Mucosa of descending colon (tissue), 3 donors: ENCODE results near the gene PDSS2. TPM values are rescaled to one million over a fixed set of nuclear protein-coding genes. Genes with fewer than 3 reads are reported as not detected.
"Not testable (repeated sequence)": the region's sequence is repeated elsewhere in the genome, so short reads cannot be mapped to it uniquely, and the experiment has no call there.

Source experiments
- ATAC-seq: fragments of 200-7000 bp; cut with Tn5 transposase; one replicate; pipeline ENCODE4 v1.9.1; 2020; ENCODE audit warnings: mild to moderate bottlenecking, moderate library complexity
- DNase-seq, 3 donors: peaks; one replicate each; pipeline ENCODE4 v3.0.0-alpha.2; 2020
- H3K36me3 ChIP-seq: fragments of 200-600 bp; one replicate; pipeline ENCODE4 v1.8.0; 2021; ENCODE audit warnings: low read depth, mild to moderate bottlenecking
- H3K4me1 ChIP-seq: fragments of 200-600 bp; one replicate; pipeline ENCODE4 v1.8.0; 2021; ENCODE audit warnings: low read depth, mild to moderate bottlenecking
- H3K4me3 ChIP-seq: fragments of 200-600 bp; one replicate; pipeline ENCODE4 v1.8.0; 2021; ENCODE audit warnings: mild to moderate bottlenecking
- H3K9me3 ChIP-seq: fragments of 200-600 bp; one replicate; pipeline ENCODE4 v1.8.0; 2021; ENCODE audit warnings: mild to moderate bottlenecking
- CTCF ChIP-seq: fragments of 200-600 bp; IDR thresholded peaks from one replicate; pipeline ENCODE4 v1.8.0; 2022; ENCODE audit warnings: antibody characterized with exemption, mild to moderate bottlenecking
- intact Hi-C, 2 donors: fragments of 100-400 bp; cut with DNase I in 1 of 2; cut with micrococcal nuclease in 1 of 2; formaldehyde crosslinking; loops; one replicate each; pipeline versions ENCODE4 v1.11.0 to v1.11.1; 2022; cut with DNase I, micrococcal nuclease
- total RNA-seq, 3 donors: library from RNA; stranded (reverse); fragmentation: NEBNext Ultra II Directional in 2 of 3; extraction: Animal tissue kit (Norgen Biotek cat#: 25700) in 2 of 3; gene quantifications; one replicate each; pipeline versions ENCODE4 v1.2.1 to v1.2.4, GENCODE V29; 2021 to 2023
- donor health status: DM: no; HTN: no; CAD: no; lungs with moderate emphysema.
- donor health status: DM: no; HTN: no; CAD: no.
- donor health status: DM: no; HTN: yes; CAD: no.

PDSS2 gene
- total RNA-seq, 3 donors from 2014 or later = 16.2 to 26.3 (median 25.6) TPM

- Histone ChIP-seq H3K4me3 (no peak overlapping the region), H3K4me1 (no peaks in the 10 kb centered on the region), H3K9me3 (no peaks in the 10 kb centered on the region), H3K36me3 (no peaks in the 10 kb centered on the region)
- intact Hi-C loops = no loop called here
- ATAC-seq (no peak), DNase-seq (no peak)
- TF ChIP-seq CTCF = no peak
Measured at GRCh38 chr6:107284805-107285204, 174.6 kb downstream of the PDSS2 start.

GRCh38 chr6:107280791-107281190, 178.6 kb downstream of the PDSS2 start:
- H3K9me3 ChIP-seq = no peaks in the 10 kb centered on the region
- no peak for TF ChIP-seq CTCF
- ATAC-seq (no peak), DNase-seq (no peak)
- no peaks in the 10 kb centered on the region for H3K36me3 ChIP-seq
- intact Hi-C loops = no loop called here
- H3K4me3 ChIP-seq = no peak overlapping the region
- no peaks in the 10 kb centered on the region for H3K4me1 ChIP-seq

GRCh38 chr6:107280001-107280400, 179.4 kb downstream of the PDSS2 start:
- H3K4me3 ChIP-seq, intact Hi-C loops, H3K4me1 ChIP-seq, H3K9me3 ChIP-seq, DNase-seq, H3K36me3 ChIP-seq, ATAC-seq: not testable (repeated sequence)

GRCh38 chr6:107275330-107275865, 184.0 kb downstream of the PDSS2 start:
- DNase-seq (no peak), ATAC-seq (peak; percentile 18)
- intact Hi-C loops = no loop called here
- Histone ChIP-seq H3K4me3 (no peak overlapping the region), H3K4me1 (peaks cover 9% of the 10 kb centered on the region), H3K36me3 (no peaks in the 10 kb centered on the region), H3K9me3 (no peaks in the 10 kb centered on the region)
- no peak for TF ChIP-seq CTCF

GRCh38 chr6:107274288-107274687, 185.1 kb downstream of the PDSS2 start:
- DNase-seq (no peak), ATAC-seq (no peak)
- intact Hi-C loops = no loop called here
- TF ChIP-seq CTCF = no peak
- no peak overlapping the region for H3K4me3 ChIP-seq
- no peaks in the 10 kb centered on the region for H3K36me3 ChIP-seq
- H3K4me1 ChIP-seq = peaks cover 9% of the 10 kb centered on the region
- no peaks in the 10 kb centered on the region for H3K9me3 ChIP-seq

- no peak for TF ChIP-seq CTCF
- DNase-seq (no peak), ATAC-seq (no peak)
- Histone ChIP-seq H3K4me3 (no peak overlapping the region), H3K4me1 (peaks cover 9% of the 10 kb centered on the region), H3K9me3 (no peaks in the 10 kb centered on the region), H3K36me3 (no peaks in the 10 kb centered on the region)
- intact Hi-C loops = no loop called here
Measured at GRCh38 chr6:107272246-107272645, 187.1 kb downstream of the PDSS2 start.
